Right lobe of liver (tissue), 4 donors: ENCODE measurements around the gene PGBD5.

Source experiments
- POLR2A ChIP-seq: fragments of 450-650 bp; IDR thresholded peaks from one replicate; pipeline ENCODE4 v1.6.1; 2017; ENCODE audit warnings: antibody characterized with exemption, mild to moderate bottlenecking
- TF ChIP-seq, protein P1 (sequence below), 4 donors: fragments of 200-600 bp in 3 of 4; fragments of 450-650 bp in 1 of 4; IDR thresholded peaks; one replicate each; pipeline versions ENCODE4 v1.5.1 to v1.8.0; 2016 to 2022; ENCODE audit warnings: antibody characterized with exemption in 4 of 4, mild to moderate bottlenecking in 2 of 4
- donor health status: DM: no; HTN: no; CAD: no.
- donor health status: DM: no; HTN: no; CAD: no.
- donor health status: DM: no; HTN: yes; CAD: no.

DNA sequence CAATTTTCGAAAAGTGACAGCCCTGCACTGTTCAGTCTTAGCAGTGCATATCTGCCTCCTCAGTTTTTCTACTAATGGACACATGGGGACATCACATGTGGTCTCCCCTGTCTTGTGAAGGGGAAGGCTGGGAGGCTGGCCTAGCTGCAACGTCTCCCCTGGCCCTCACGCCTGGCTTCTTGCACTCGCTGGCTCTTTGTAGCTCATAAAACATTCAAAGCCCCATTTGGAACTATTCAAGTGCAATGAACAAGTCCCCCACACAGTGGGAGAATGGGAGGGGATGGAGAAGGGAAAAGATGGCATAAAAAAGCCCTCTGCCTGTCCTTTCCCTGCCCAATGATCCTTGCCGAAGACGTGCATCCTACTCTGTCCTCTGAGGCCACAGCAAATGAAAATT is 73.6 kb downstream of the PGBD5 start:
- TF ChIP-seq POLR2A: no peak
- TF ChIP-seq, protein P1, sequence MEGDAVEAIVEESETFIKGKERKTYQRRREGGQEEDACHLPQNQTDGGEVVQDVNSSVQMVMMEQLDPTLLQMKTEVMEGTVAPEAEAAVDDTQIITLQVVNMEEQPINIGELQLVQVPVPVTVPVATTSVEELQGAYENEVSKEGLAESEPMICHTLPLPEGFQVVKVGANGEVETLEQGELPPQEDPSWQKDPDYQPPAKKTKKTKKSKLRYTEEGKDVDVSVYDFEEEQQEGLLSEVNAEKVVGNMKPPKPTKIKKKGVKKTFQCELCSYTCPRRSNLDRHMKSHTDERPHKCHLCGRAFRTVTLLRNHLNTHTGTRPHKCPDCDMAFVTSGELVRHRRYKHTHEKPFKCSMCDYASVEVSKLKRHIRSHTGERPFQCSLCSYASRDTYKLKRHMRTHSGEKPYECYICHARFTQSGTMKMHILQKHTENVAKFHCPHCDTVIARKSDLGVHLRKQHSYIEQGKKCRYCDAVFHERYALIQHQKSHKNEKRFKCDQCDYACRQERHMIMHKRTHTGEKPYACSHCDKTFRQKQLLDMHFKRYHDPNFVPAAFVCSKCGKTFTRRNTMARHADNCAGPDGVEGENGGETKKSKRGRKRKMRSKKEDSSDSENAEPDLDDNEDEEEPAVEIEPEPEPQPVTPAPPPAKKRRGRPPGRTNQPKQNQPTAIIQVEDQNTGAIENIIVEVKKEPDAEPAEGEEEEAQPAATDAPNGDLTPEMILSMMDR (IDR thresholded peaks at IDR 0.05): no peak
